Stomach (tissue), 9 donors: ENCODE data around the gene SGPP2. TPM values are rescaled to one million over a fixed set of nuclear protein-coding genes. Genes with fewer than 3 reads are reported as not detected.

Experiments
- DNase-seq, 2 donors: peaks; one replicate each; pipeline versions ENCODE4 v3.0.0 to v3.0.0-alpha.2; 2013 to 2019
- H3K27ac ChIP-seq, 5 donors: fragments of 200-600 bp in 4 of 5; sonication (generic) in 4 of 5; one replicate each; pipeline ENCODE4 v1.5.1; 2013 to 2019; ENCODE audit warnings: mild to moderate bottlenecking in 1 of 5, moderate library complexity in 1 of 5
- H3K27me3 ChIP-seq, 3 donors: fragments of 200-600 bp; sonication (generic); one replicate each; pipeline ENCODE4 v1.5.1; 2017 to 2019; ENCODE audit warnings: mixed run types in 1 of 3
- H3K36me3 ChIP-seq, 4 donors: fragments of 200-600 bp; sonication (generic); 1 replicate in 3 of 4; 2 replicates in 1 of 4; pipeline ENCODE4 v1.5.1; 2016 to 2019
- H3K4me1 ChIP-seq, 4 donors: fragments of 200-600 bp; sonication (generic); one replicate each; pipeline ENCODE4 v1.5.1; 2016 to 2019
- H3K4me3 ChIP-seq, 4 donors: fragments of 200-600 bp; sonication (generic) in 3 of 4; one replicate each; pipeline ENCODE4 v1.5.1; 2016 to 2019; ENCODE audit warnings: mild to moderate bottlenecking in 1 of 4
- H3K9me3 ChIP-seq, 4 donors: fragments of 200-600 bp; sonication (generic); one replicate each; pipeline ENCODE4 v1.5.1; 2016 to 2019
- CTCF ChIP-seq, 7 experiments: fragments of 450-650 bp in 4 of 7; fragments of 200-600 bp in 3 of 7; sonication (generic) in 3 of 7; IDR thresholded peaks; one replicate each; pipeline ENCODE4 v1.5.1; 2016 to 2019; ENCODE audit warnings: antibody characterized with exemption in 7 of 7, control low read depth in 2 of 7, mild to moderate bottlenecking in 1 of 7
- EP300 ChIP-seq: sonication (generic); formaldehyde crosslinking; IDR thresholded peaks from one replicate; pipeline ENCODE4 v1.6.1; 2017; ENCODE audit warnings: antibody characterized with exemption
- POLR2A ChIP-seq, 4 donors: fragments of 450-650 bp; IDR thresholded peaks; one replicate each; pipeline ENCODE4 v1.6.1; 2016; ENCODE audit warnings: antibody characterized with exemption in 4 of 4, control low read depth in 2 of 4, mild to moderate bottlenecking in 1 of 4, moderate library complexity in 1 of 4
- POLR2AphosphoS5 ChIP-seq, 3 donors: sonication (generic); formaldehyde crosslinking; IDR thresholded peaks; one replicate each; pipeline ENCODE4 v1.6.1; 2016; ENCODE audit warnings: antibody characterized with exemption in 3 of 3
- WGBS, 5 donors: extraction: QIAGEN DNeasy Blood & Tissue Kit in 3 of 5; methylation state at CpG; one replicate each; pipeline versions ENCODE4 v1.1.5 to v1.1.7; 2013 to 2018; 5-methylcytosine and 5-hydroxymethylcytosine counted together
- intact Hi-C: fragments of 100-400 bp; cut with DNase I; formaldehyde crosslinking; loops from one replicate; pipeline ENCODE4 v1.15.1; 2023; ENCODE audit warnings: low total_unique reads
- polyA plus RNA-seq, 3 donors: library from polyadenylated mRNA; stranded (reverse); fragments of 200-250 nt; gene quantifications; one replicate each; pipeline ENCODE4 v1.2.3, GENCODE V29; 2013
- total RNA-seq, 5 donors: library from RNA; depleted of rRNA; stranded (reverse); fragments of >200 nt; gene quantifications; one replicate each; pipeline versions ENCODE4 v1.1.0 to v1.2.3, GENCODE V29; 2014 to 2016
- donor health status: healthy with polysubstance abuse.
- donor health status: Bipolar disorder and iron deficiency.
- donor health status: healthy.

Gene SGPP2
- total and polyA plus RNA-seq, 8 donors: 1.7 to 50.4 (median 21.0) TPM

- Histone ChIP-seq H3K9me3 (no peaks in the 10 kb centered on the region), H3K36me3 (peaks cover 0 to 17% (median under 1%) of the 10 kb centered on the region in 4 donors), H3K4me1 (no peaks in the 10 kb centered on the region), H3K27ac (no peak overlapping the region), H3K4me3 (no peak overlapping the region), H3K27me3 (peaks cover 0 to 6% (median 0%) of the 10 kb centered on the region in 3 donors)
- DNase-seq: no peak
- WGBS, 5 donors: 86 to 94% (median 88%) methylated on average over 4 of the region's 4 CpGs
- TF ChIP-seq EP300: no peak
- no peak for TF ChIP-seq POLR2AphosphoS5 (IDR thresholded peaks at IDR 0.05)
- TF ChIP-seq CTCF (IDR thresholded peaks at IDR 0.05): no peak
- TF ChIP-seq POLR2A (IDR thresholded peaks at IDR 0.05): no peak
- intact Hi-C loops: loop anchor here (10.0 kb wide), 2 partner anchors 246 to 506 kb away; no protein-coding TSS in a partner anchor
These were observed 136.8 kb downstream of the SGPP2 start for GRCh38 chr2:222561151-222561550.

- WGBS, 5 donors: 55 to 59% (median 58%) methylated on average over 6 of the region's 6 CpGs
- Histone ChIP-seq H3K36me3 (peaks cover 0 to 24% (median 7%) of the 10 kb centered on the region in 4 donors), H3K27ac (no peak overlapping the region), H3K4me1 (no peaks in the 10 kb centered on the region), H3K9me3 (no peaks in the 10 kb centered on the region), H3K4me3 (no peak overlapping the region), H3K27me3 (peaks cover 0 to 3% (median 0%) of the 10 kb centered on the region in 3 donors)
- DNase-seq: peak; percentile 40 to 82
- no peak for TF ChIP-seq POLR2A (IDR thresholded peaks at IDR 0.05)
- TF ChIP-seq POLR2AphosphoS5 (IDR thresholded peaks at IDR 0.05): no peak
- no peak for TF ChIP-seq EP300
- TF ChIP-seq CTCF (IDR thresholded peaks at IDR 0.05): peak in 5 of 7 experiments; percentile 30 to 61 (median 49)
- intact Hi-C loops: loop anchor here (10.0 kb wide), 2 partner anchors 247 to 507 kb away; no protein-coding TSS in a partner anchor
These were observed 137.7 kb downstream of the SGPP2 start for GRCh38 chr2:222561817-222562645.

GRCh38 chr2:222563106-222563718 lies 138.9 kb downstream of the SGPP2 start:
- no peaks in the 10 kb centered on the region for H3K9me3 ChIP-seq
- 65 to 75% (median 68%) methylated on average over 11 of the region's 11 CpGs for WGBS, 5 donors
- H3K36me3 ChIP-seq: peaks cover 0 to 35% (median 9%) of the 10 kb centered on the region in 4 donors
- H3K4me3 ChIP-seq: no peak overlapping the region
- no peaks in the 10 kb centered on the region for H3K27me3 ChIP-seq
- no peak for TF ChIP-seq POLR2AphosphoS5 (IDR thresholded peaks at IDR 0.05)
- TF ChIP-seq EP300: no peak
- TF ChIP-seq CTCF (IDR thresholded peaks at IDR 0.05): no peak
- no peak for TF ChIP-seq POLR2A (IDR thresholded peaks at IDR 0.05)
- DNase-seq: no peak
- intact Hi-C loops: loop anchor here (10.0 kb wide), 2 partner anchors 248 to 508 kb away; no protein-coding TSS in a partner anchor
- H3K27ac ChIP-seq: no peak overlapping the region
- no peaks in the 10 kb centered on the region for H3K4me1 ChIP-seq

- Histone ChIP-seq H3K9me3 (no peaks in the 10 kb centered on the region), H3K27ac (no peak overlapping the region), H3K36me3 (peaks cover 0 to 37% (median 12%) of the 10 kb centered on the region in 4 donors), H3K4me3 (no peak overlapping the region), H3K27me3 (no peaks in the 10 kb centered on the region), H3K4me1 (peaks cover 0 to 4% (median 2%) of the 10 kb centered on the region in 4 donors)
- no peak for TF ChIP-seq POLR2AphosphoS5 (IDR thresholded peaks at IDR 0.05)
- TF ChIP-seq POLR2A (IDR thresholded peaks at IDR 0.05): no peak
- TF ChIP-seq CTCF (IDR thresholded peaks at IDR 0.05): no peak
- no peak for TF ChIP-seq EP300
- intact Hi-C loops: loop anchor here (10.0 kb wide), 2 partner anchors 249 to 509 kb away; no protein-coding TSS in a partner anchor
- 77 to 84% (median 79%) methylated on average over 6 of the region's 6 CpGs for WGBS, 5 donors
- no peak for DNase-seq
These were observed 139.6 kb downstream of the SGPP2 start for GRCh38 chr2:222563936-222564335.
